H9 (cell line): ENCODE data around the gene COX4I2. TPM values are rescaled to one million over a fixed set of nuclear protein-coding genes. Genes with fewer than 3 reads are reported as not detected.

Source experiments
- DNase-seq: peaks from one replicate; pipeline ENCODE4 v3.0.0-alpha.2; 2017
- H2AFZ ChIP-seq: one replicate; pipeline ENCODE4 v1.6.1; 2013; ENCODE audit warnings: mild to moderate bottlenecking, low read length, control low read depth, moderate library complexity
- H2AK5ac ChIP-seq: 2 replicates; pipeline ENCODE4 v1.6.1; 2013; ENCODE audit warnings: low read length, control low read depth, mixed read lengths; ENCODE audit not compliant: insufficient read length
- H2BK120ac ChIP-seq: one replicate; pipeline ENCODE4 v1.6.1; 2013; ENCODE audit warnings: low read depth, mild to moderate bottlenecking, low read length, control low read depth, inconsistent platforms; ENCODE audit not compliant: poor library complexity, severe bottlenecking
- H2BK12ac ChIP-seq: 2 replicates; pipeline ENCODE4 v1.6.1; 2013; ENCODE audit warnings: low read length, control low read depth, mixed read lengths, low read depth; ENCODE audit not compliant: insufficient read length
- H2BK15ac ChIP-seq: 2 replicates; pipeline ENCODE4 v1.6.1; 2013; ENCODE audit warnings: low read depth, low read length, control low read depth
- H2BK20ac ChIP-seq: one replicate; pipeline ENCODE4 v1.6.1; 2013; ENCODE audit warnings: low read depth, mild to moderate bottlenecking, low read length, control low read depth, inconsistent platforms; ENCODE audit not compliant: poor library complexity, severe bottlenecking
- H2BK5ac ChIP-seq: 2 replicates; pipeline ENCODE4 v1.6.1; 2013; ENCODE audit warnings: low read length, control low read depth, mixed read lengths; ENCODE audit not compliant: insufficient read length
- H3K14ac ChIP-seq: 2 replicates; pipeline ENCODE4 v1.6.1; 2013; ENCODE audit warnings: low read length, control low read depth; ENCODE audit not compliant: insufficient read depth
- H3K18ac ChIP-seq: 2 replicates; pipeline ENCODE4 v1.6.1; 2013; ENCODE audit warnings: low read depth, mild to moderate bottlenecking, mixed read lengths, low read length, control low read depth; ENCODE audit not compliant: insufficient read length
- H3K23ac ChIP-seq: 2 replicates; pipeline ENCODE4 v1.6.1; 2013; ENCODE audit warnings: low read length, control low read depth, mixed read lengths, low read depth; ENCODE audit not compliant: insufficient read length
- H3K23me2 ChIP-seq: 2 replicates; pipeline ENCODE4 v1.6.1; 2013; ENCODE audit warnings: low read depth, mild to moderate bottlenecking, mixed read lengths, low read length, control low read depth; ENCODE audit not compliant: insufficient read length, poor library complexity, severe bottlenecking
- H3K27ac ChIP-seq: 2 replicates; pipeline ENCODE4 v1.5.1; 2013; ENCODE audit warnings: low read length, control low read depth, mixed read lengths, low read depth; ENCODE audit not compliant: insufficient read length
- H3K27me3 ChIP-seq: 2 replicates; pipeline ENCODE4 v1.6.1; 2013; ENCODE audit warnings: low read length, control low read depth, inconsistent platforms; ENCODE audit not compliant: insufficient read depth
- H3K4ac ChIP-seq: 2 replicates; pipeline ENCODE4 v1.6.1; 2013; ENCODE audit warnings: low read depth, mild to moderate bottlenecking, control low read depth, inconsistent platforms, low read length, moderate library complexity
- H3K4me1 ChIP-seq: 2 replicates; pipeline ENCODE4 v1.6.1; 2013; ENCODE audit warnings: low read length, control low read depth, inconsistent platforms; ENCODE audit not compliant: insufficient read depth
- H3K4me2 ChIP-seq: 2 replicates; pipeline ENCODE4 v1.6.1; 2013; ENCODE audit warnings: low read length, control low read depth, mixed read lengths; ENCODE audit not compliant: insufficient read length, insufficient read depth
- H3K56ac ChIP-seq: 2 replicates; pipeline ENCODE4 v1.6.1; 2013; ENCODE audit warnings: low read depth, mild to moderate bottlenecking, mixed read lengths, low read length, control low read depth; ENCODE audit not compliant: insufficient read length
- H3K79me1 ChIP-seq: 2 replicates; pipeline ENCODE4 v1.6.1; 2013; ENCODE audit warnings: low read depth, mild to moderate bottlenecking, moderate library complexity, low read length, control low read depth, inconsistent platforms; ENCODE audit not compliant: insufficient read depth, poor library complexity, severe bottlenecking
- H3K79me2 ChIP-seq: 2 replicates; pipeline ENCODE4 v1.6.1; 2013; ENCODE audit warnings: low read length, control low read depth, inconsistent platforms; ENCODE audit not compliant: insufficient read depth
- H3K9ac ChIP-seq: 2 replicates; pipeline ENCODE4 v1.6.1; 2013; ENCODE audit warnings: low read length, control low read depth, mixed read lengths; ENCODE audit not compliant: insufficient read length; ENCODE audit errors: extremely low read depth
- H3K9me3 ChIP-seq: one replicate; pipeline ENCODE4 v1.6.1; 2013; ENCODE audit warnings: low read depth, low read length, inconsistent platforms; ENCODE audit not compliant: control insufficient read depth
- H3T11ph ChIP-seq: one replicate; pipeline ENCODE4 v1.6.1; 2013; ENCODE audit warnings: mild to moderate bottlenecking, low read length, control low read depth, inconsistent platforms
- H4K20me1 ChIP-seq: one replicate; pipeline ENCODE4 v1.6.1; 2013; ENCODE audit not compliant: control insufficient read depth, insufficient read length, insufficient read depth
- H4K5ac ChIP-seq: 2 replicates; pipeline ENCODE4 v1.6.1; 2013; ENCODE audit warnings: low read depth, mild to moderate bottlenecking, mixed read lengths, low read length, control low read depth; ENCODE audit not compliant: insufficient read length
- H4K8ac ChIP-seq: replicated peaks from 2 replicates; pipeline ENCODE4 v1.6.1; 2013; ENCODE audit warnings: low read length, control low read depth, mixed read lengths, low read depth; ENCODE audit not compliant: insufficient read length
- H4K91ac ChIP-seq: 2 replicates; pipeline ENCODE4 v1.6.1; 2013; ENCODE audit warnings: low read depth, mild to moderate bottlenecking, moderate library complexity, mixed read lengths, low read length, control low read depth; ENCODE audit not compliant: insufficient read length
- H3K27ac Mint-ChIP-seq, 3 experiments: 2 replicates in 2 of 3; 3 replicates in 1 of 3; pipeline ENCODE4 v1.8.0; 2020 to 2021; ENCODE audit warnings: mixed read lengths in 3 of 3, mild to moderate bottlenecking in 1 of 3, moderate library complexity in 1 of 3
- H3K27me3 Mint-ChIP-seq: 2 replicates; pipeline ENCODE4 v1.8.0; 2021; ENCODE audit warnings: low read depth, mild to moderate bottlenecking, moderate library complexity, mixed read lengths
- H3K36me3 Mint-ChIP-seq, 3 experiments: 2 replicates in 2 of 3; 3 replicates in 1 of 3; pipeline ENCODE4 v1.8.0; 2020 to 2021; ENCODE audit warnings: low read depth in 3 of 3, mixed read lengths in 3 of 3; ENCODE audit not compliant: insufficient read depth in 1 of 3
- H3K4me1 Mint-ChIP-seq, 2 experiments: 2 replicates each; pipeline ENCODE4 v1.8.0; 2020; ENCODE audit warnings: mixed read lengths in 2 of 2
- H3K4me3 Mint-ChIP-seq, 2 experiments: 2 replicates in 1 of 2; 3 replicates in 1 of 2; pipeline ENCODE4 v1.8.0; 2020 to 2021; ENCODE audit warnings: mild to moderate bottlenecking in 2 of 2, mixed read lengths in 2 of 2, moderate library complexity in 1 of 2
- H3K9me3 Mint-ChIP-seq, 2 experiments: 2 replicates in 1 of 2; 3 replicates in 1 of 2; pipeline ENCODE4 v1.8.0; 2020; ENCODE audit warnings: mild to moderate bottlenecking in 2 of 2, mixed read lengths in 2 of 2, moderate library complexity in 1 of 2
- CTCF ChIP-seq: fragments of 200-600 bp; sonication (generic); conservative IDR thresholded peaks from 3 replicates; pipeline ENCODE4 v1.8.0; 2021; ENCODE audit warnings: antibody characterized with exemption, mild to moderate bottlenecking
- WGBS: extraction: QIAGEN DNeasy Blood & Tissue Kit; methylation state at CpG from one replicate; pipeline ENCODE4 v1.1.7; 2013; ENCODE audit warnings: missing lambda C conversion rate, low lambda C conversion rate, mixed read lengths; ENCODE audit not compliant: insufficient read length; ENCODE audit errors: extremely low coverage; 5-methylcytosine and 5-hydroxymethylcytosine counted together
- total RNA-seq: library from RNA; stranded (reverse); gene quantifications from 2 replicates; pipeline ENCODE4 v1.2.1, GENCODE V29; 2021

Gene COX4I2
- total RNA-seq, 1 experiment from 2014 or later = not detected

GRCh38 chr20:31693402-31693801, 55.7 kb downstream of the COX4I2 start:
- Histone ChIP-seq H4K5ac (no peak overlapping the region), H2BK12ac (no peak overlapping the region), H3K4me1 (0 out of 2 replicates have a peak, but pooled peaks cover 9% of the 10 kb centered on the region), H3K27me3 (no peaks in the 10 kb centered on the region), H2BK15ac (no peak overlapping the region), H3K27ac (no peak overlapping the region), H3K79me1 (peaks cover 3% of the 10 kb centered on the region), H2AFZ (no peak overlapping the region), H4K91ac (no peak overlapping the region), H3K23ac (no peak overlapping the region), H3K56ac (no peak overlapping the region), H2BK120ac (no peak overlapping the region), H3K4me2 (no peak overlapping the region), H4K8ac (no peak overlapping the region), H4K20me1 (no peaks in the 10 kb centered on the region), H3K9ac (no peak overlapping the region), H3K23me2 (peaks cover 3% of the 10 kb centered on the region), H2AK5ac (no peak overlapping the region), H3K4ac (no peak overlapping the region), H3K9me3 (no peaks in the 10 kb centered on the region), H2BK5ac (no peak overlapping the region), H3T11ph (no peak overlapping the region), H3K18ac (no peak overlapping the region), H2BK20ac (no peak overlapping the region), H3K79me2 (no peaks in the 10 kb centered on the region), H3K14ac (no peak overlapping the region)
- peaks cover 4 to 38% (median 14%) of the 10 kb centered on the region in 3 experiments for H3K36me3 Mint-ChIP-seq
- no peak; the same call in 2 of the 3 replicates for TF ChIP-seq CTCF
- no peaks in the 10 kb centered on the region for H3K27me3 Mint-ChIP-seq
- no peak overlapping the region for H3K4me3 Mint-ChIP-seq
- peak overlapping the region; percentile 18 to 82 (median 55); a peak in 4 of 7 replicates for H3K27ac Mint-ChIP-seq
- H3K4me1 Mint-ChIP-seq = peaks cover 45 to 48% of the 10 kb centered on the region in 2 experiments
- no peak for DNase-seq
- no CpG with 5 or more reads among the region's 6 CpGs for WGBS
- H3K9me3 Mint-ChIP-seq = no peaks in the 10 kb centered on the region
